HG02870 (cell line): Measurements from ENCODE around the gene HLA-DQA1.
"Not testable (repeated sequence)": the region's sequence is repeated elsewhere in the genome, so short reads cannot be mapped to it uniquely, and the experiment has no call there.

Experiments
- ATAC-seq: cut with Tn5 transposase; IDR thresholded peaks from one replicate; pipeline ENCODE4 v1.9.1; 2021; ENCODE audit warnings: mild to moderate bottlenecking, moderate library complexity; ENCODE audit not compliant: unreplicated experiment

The HLA-DQA1 gene

DNA sequence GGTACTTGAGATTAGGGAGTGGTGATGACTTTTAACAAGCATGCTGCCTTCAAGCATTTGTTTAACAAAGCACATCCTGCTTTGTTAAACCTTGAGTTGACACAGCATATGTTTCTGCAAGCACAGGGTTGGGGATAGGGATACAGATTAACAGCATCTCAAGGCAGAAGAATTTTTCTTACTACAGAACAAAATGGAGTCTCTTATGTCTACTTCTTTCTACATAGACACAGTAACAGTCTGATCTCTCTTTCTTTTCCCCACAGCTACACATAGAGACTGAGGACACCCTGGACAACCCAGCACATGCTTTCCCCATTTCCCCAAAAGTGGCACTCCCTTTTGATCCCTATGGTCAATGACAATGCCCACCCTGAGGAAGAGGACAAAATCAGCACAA, 20.6 kb downstream of the HLA-DQA1 start:
- not testable (repeated sequence) for ATAC-seq

- no peak for ATAC-seq
Measured at GRCh38 chr6:32658268-32658897, 21.2 kb downstream of the HLA-DQA1 start.

DNA sequence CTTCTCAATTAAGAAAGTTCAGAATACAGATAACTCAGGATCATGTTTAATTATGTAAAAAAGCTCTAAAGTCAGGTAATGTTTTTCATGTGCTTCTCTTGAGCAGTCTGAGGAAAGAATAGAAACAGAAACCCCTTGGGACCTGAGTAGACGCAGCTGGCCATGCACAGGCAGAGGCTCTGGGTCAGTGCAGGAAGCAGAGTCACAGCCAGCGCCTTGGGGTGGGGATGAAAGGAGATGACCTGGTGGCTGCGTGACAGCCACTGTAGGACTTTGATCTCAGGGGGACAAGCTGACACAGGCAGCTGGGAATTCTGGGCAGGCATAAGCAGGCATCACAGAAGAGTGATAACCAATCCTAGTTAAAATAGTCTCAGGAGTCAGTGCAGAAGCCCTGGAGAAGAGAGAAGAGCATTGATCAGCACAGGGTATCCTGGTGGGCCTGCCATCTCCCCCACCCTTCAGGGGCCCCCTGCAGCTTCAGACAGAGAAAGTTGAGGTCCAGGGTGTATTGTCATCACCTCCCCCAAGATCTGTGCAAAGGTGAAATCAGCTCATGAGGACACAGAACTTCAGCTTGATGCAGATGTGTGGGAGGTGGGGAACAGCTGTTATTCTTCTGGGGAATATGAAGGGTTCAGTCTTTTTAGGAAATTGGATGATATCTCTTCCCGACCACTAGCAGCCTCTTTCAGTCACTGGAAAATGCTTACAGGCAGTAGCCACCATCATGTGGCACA, 22.8 kb downstream of the HLA-DQA1 start:
- ATAC-seq, result no peak

- no peak for ATAC-seq
Measured at GRCh38 chr6:32662099-32662498, 24.9 kb downstream of the HLA-DQA1 start.

GRCh38 chr6:32662836-32663235, 25.6 kb downstream of the HLA-DQA1 start:
- ATAC-seq, result no peak

DNA sequence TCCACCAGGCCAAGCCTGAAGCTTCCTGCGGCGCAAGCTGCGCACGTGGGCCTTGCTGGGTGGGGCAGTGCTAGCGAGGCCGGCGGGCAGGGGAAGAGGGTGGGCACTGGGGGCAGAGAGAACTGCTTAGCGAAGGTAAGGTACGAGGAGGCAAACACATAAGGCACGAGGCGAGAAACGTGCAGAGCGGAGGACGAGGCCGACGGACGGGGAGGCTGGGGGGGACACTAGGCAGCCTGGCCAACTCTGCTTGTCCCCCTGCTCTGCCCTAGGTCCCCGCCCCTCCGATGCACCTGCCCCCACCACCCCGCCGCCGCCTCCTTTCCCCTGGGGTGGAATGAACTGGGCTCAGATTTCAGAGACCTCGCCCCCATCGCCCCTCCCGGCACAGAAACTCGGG, 27.1 kb downstream of the HLA-DQA1 start:
- ATAC-seq, result no peak

GRCh38 chr6:32664827-32665362, 27.7 kb downstream of the HLA-DQA1 start:
- ATAC-seq, result no peak

DNA sequence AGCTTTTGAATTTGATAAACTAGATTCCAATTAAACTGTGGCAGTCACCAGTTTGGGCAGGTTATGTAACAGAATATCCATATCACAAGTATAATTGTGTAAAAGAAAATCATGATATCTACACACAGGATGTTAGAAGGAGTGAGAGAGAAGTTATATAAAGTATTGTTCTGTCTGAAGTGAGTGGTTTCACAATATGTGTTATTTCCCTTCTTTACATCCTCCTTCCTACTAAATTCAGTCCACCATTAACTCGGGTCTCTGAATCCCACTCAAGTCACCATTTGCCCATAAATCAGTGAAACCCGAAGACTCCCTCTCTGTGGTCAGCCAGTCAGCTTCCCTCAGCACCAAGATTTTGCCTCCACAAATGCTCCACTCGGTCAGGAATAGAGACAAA, 28.5 kb downstream of the HLA-DQA1 start:
- no peak for ATAC-seq

DNA sequence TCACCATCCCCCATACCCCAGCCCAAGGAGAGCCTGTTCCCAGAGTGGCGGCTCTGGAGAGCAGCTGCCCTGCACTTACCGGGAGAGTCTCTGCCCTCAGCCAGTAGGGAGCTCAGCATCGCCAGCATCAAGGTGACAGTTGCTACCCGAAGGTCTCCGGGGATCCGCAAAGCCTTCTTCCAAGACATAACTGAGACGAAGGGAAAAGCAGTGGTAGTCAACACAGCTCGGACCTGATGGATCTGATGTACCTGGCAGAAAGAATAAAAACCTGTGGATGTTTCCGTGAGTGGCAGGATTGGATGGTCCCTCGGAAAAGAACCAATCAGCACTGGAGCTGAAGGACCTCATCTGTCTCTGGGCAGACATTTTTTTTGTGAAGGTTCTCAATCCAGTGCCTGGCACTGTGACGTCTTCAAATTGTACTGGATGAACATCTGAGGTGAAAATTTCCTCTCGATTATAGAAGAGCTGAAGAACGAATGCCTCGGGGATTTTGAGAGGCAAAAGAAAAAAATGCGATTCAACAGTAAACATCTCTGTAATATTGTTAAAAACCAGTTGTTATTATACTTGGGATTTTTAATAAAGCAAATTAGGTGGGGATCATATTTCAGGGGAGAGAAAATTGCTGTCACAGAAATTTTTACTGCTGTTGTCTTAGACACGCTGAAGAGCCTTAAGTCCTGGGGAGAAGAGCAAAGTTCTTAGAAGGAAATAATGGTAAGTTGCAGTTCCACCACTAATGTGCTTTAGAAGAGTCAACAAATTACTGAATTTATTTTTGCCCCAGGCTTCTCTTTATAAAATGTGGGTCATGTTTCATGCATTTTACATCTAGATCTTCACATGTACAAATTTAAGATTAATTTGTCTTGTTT, 29.5 kb downstream of the HLA-DQA1 start, which contains the start of gene HLA-DQB1:
HLA-DQB1 (minus strand) TSS at position 238 of the 881 bp plus-strand sequence; CDS start at position 188, 50 bp downstream.
- peak; percentile 57 for ATAC-seq

DNA sequence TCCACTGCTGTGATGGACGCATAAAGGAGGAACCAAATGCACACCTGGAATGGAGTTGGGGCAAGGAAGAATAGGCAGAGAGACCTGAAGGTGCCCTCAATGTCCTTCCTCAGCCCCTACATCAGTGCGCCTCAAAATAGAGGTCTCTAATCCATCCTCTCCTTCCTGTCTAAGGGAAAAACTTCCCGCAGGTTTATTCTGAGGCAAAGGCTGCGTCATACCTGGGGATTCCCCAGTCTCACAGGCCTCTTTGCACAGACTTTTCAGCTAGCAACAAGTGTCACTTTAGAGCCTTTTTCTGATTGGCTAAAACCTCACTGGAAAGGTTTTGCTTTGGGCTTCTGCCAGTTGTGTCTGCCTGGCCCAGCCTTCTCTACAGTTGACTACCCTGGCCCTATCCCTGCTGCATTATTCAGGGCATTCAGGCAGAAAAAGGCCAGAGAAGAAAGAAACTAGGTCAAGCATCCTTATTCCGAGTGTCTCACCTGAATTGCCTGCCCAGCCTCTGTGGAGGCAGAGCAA, 31.1 kb downstream of the HLA-DQA1 start:
- peak; percentile 71 for ATAC-seq

DNA sequence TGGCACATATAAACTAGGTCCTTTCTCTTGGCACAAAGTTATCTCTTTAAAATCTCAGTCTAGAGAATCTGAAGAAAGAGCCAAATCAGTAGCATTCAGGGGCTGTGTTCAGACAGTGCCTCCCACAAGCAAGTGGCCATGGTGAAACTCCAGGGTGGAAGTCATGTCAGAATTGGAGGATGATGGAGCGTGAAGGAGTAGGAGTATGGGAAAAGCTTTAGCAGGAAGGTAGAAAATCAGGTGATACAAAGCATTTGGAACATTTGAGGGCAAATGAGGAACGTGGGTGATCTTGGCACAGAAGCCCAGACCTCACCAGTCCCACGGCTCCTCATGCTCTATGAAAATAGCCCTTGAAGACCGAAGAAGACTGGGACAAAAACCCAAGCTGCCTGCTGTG, 32.0 kb downstream of the HLA-DQA1 start:
- ATAC-seq, result no peak

DNA sequence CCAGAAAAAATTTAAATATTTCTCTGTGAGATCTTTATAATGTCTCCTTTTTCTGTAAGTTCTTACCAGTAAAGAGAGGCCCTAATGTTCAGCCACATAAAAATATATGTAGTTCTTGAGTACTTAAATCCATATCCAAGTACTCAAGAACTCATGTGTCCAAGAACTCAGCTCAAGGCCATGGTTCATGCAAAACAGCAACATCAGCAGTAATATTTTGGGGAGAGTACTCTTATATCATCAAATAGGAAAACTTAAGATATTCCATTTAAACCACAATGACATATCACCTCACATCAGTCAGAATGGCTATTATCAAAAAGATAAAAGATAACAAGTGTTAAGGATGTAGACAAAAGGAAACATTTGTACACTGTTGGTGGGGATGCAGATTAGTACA, 32.7 kb downstream of the HLA-DQA1 start:
- ATAC-seq, result no peak

GRCh38 chr6:32671908-32672307, 34.7 kb downstream of the HLA-DQA1 start:
- ATAC-seq, result not testable (repeated sequence)

DNA sequence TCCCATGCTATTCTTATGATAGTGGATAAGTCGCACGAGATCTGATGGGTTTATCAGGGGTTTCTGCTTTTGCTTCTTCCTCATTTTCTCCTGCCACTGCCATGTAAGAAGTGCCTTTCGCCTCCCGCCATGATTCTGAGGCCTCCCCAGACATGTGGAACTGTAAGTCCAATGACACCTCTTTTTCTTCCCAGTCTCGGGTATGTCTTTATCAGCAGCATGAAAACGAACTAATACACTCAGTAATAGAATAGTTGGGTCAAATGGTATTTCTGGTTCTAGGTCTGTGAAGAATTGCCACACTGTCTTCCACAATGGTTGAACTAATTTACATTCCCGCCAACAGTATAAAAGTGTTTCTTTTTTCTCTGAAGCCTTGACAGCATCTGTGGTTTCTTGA, 36.9 kb downstream of the HLA-DQA1 start:
- not testable (repeated sequence) for ATAC-seq

- ATAC-seq, result no peak
Measured at GRCh38 chr6:32679492-32679891, 42.3 kb downstream of the HLA-DQA1 start.

GRCh38 chr6:32680055-32680454, 42.8 kb downstream of the HLA-DQA1 start:
- no peak for ATAC-seq

DNA sequence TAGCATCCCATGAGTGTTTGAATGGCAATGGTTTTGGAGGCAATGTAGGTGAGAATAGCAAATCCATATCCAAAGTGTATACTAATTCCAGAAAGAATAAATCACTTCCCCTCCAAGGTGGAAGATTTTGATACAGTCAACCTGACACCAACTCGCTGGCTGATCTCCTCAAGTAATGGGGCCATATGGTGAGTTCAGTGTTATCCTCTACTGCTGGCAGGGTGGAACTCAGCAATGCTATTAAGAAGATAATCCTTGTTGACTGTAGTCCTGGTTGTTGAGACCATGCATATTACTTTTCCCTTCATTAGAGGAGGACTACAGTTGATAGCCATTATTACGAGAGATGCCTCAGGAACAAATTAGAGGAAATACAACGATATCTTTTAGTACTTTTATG, 47.0 kb downstream of the HLA-DQA1 start:
- ATAC-seq, result no peak

GRCh38 chr6:32685603-32686002, 48.4 kb downstream of the HLA-DQA1 start:
- ATAC-seq, result peak; percentile 81

GRCh38 chr6:32689531-32690501, 52.6 kb downstream of the HLA-DQA1 start:
- ATAC-seq, result no peak

DNA sequence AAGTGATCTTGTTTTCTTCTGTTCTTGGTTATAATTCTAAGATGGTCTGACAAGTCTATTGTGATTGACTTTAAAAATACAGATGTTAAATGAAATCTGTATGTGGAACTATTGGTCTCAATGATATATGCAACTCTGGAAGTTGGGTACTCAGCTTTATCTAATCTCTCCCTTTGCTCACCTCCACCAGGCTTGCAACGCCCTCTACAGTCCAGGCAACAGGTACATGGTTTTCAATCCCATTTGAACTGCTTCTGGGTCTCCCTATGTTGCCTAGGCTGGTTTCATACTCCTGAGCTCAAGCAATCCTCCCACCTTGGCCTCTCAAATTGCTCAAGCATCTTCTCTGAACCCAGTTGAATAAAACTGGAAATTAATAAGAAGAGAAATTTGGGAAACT, 54.8 kb downstream of the HLA-DQA1 start:
- ATAC-seq, result no peak
